BJ (cell line): ENCODE results near the gene MATN4. TPM values are rescaled to one million over a fixed set of nuclear protein-coding genes. Genes with fewer than 3 reads are reported as not detected.

Experiments used
- CTCF ChIA-PET: fragments of 350-600 bp; formaldehyde crosslinking; extraction: SDS; loops from one replicate; lab custom pipeline; 2021; ENCODE audit warnings: antibody characterized with exemption, inconsistent platforms; lab: Yijun Ruan, JAX
- POLR2A ChIA-PET: fragments of 300-600 bp; sonication (Branson Sonifier 250); formaldehyde crosslinking; extraction: SDS; loops from one replicate; lab custom pipeline; 2021; ENCODE audit warnings: antibody characterized with exemption; lab: Charles Lee
- DNase-seq: peaks from one replicate; pipeline ENCODE4 v3.0.0-alpha.2; 2011; ENCODE audit warnings: low read depth
- H3K27me3 ChIP-seq: 2 replicates; pipeline ENCODE4 v1.6.0; 2011; ENCODE audit warnings: low read length; ENCODE audit not compliant: control insufficient read depth, insufficient read depth
- H3K36me3 ChIP-seq: 2 replicates; pipeline ENCODE4 v1.5.1; 2011; ENCODE audit warnings: low read length; ENCODE audit not compliant: control insufficient read depth, insufficient read depth
- H3K4me3 ChIP-seq: 2 replicates; pipeline ENCODE4 v1.5.1; 2011; ENCODE audit warnings: low read depth, mild to moderate bottlenecking, control low read depth, low read length
- polyA plus RNA-seq: library from polyadenylated mRNA; depleted of rRNA; stranded (reverse); fragments of >200 nt; gene quantifications from 2 replicates; pipeline ENCODE4 v1.2.3, GENCODE V29; 2011
- TF ChIP-seq, protein P1 (sequence below): IDR thresholded peaks from 2 replicates; pipeline ENCODE4 v1.5.1; 2011; ENCODE audit warnings: low read depth, mild to moderate bottlenecking, control low read depth, inconsistent platforms, low read length, moderate library complexity; ENCODE audit not compliant: insufficient read depth

MATN4 gene
- polyA plus RNA-seq, 1 experiment: 0.06 TPM

GRCh38 chr20:45328451-45328850 lies 20.4 kb upstream of the MATN4 start:
- TF ChIP-seq, protein P1, sequence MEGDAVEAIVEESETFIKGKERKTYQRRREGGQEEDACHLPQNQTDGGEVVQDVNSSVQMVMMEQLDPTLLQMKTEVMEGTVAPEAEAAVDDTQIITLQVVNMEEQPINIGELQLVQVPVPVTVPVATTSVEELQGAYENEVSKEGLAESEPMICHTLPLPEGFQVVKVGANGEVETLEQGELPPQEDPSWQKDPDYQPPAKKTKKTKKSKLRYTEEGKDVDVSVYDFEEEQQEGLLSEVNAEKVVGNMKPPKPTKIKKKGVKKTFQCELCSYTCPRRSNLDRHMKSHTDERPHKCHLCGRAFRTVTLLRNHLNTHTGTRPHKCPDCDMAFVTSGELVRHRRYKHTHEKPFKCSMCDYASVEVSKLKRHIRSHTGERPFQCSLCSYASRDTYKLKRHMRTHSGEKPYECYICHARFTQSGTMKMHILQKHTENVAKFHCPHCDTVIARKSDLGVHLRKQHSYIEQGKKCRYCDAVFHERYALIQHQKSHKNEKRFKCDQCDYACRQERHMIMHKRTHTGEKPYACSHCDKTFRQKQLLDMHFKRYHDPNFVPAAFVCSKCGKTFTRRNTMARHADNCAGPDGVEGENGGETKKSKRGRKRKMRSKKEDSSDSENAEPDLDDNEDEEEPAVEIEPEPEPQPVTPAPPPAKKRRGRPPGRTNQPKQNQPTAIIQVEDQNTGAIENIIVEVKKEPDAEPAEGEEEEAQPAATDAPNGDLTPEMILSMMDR: no peak
- CTCF ChIA-PET: interaction anchor here (0.6 to 1.3 kb wide), 4 partner anchors 34 to 122 kb away, joined by 3 read pairs; partner anchors contain the start of gene SYS1
- Histone ChIP-seq H3K36me3 (peaks cover 50% of the 10 kb centered on the region), H3K27me3 (no peaks in the 10 kb centered on the region), H3K4me3 (no peak overlapping the region)
- POLR2A ChIA-PET: no interaction called here
- DNase-seq: no peak

DNA sequence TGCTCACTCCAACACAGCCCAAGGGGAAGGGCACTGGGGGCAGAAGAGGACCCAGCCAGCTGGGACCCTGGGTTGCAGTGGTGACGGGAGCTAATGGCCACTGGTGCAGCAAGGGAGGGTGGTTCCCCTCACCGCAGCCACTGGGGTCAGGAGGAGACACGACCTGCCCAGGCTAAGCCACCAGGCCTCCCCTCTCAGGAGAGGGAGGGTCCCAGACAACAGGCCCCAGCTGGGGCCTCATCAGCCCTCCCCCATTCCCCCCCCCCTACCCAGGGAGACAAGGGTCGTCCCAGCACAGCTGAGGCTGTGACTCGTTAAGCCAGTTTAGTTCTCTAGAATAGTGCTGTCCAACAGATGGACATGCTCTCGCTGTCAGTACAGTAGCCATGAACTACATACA lies 17.3 kb upstream of the MATN4 start:
- TF ChIP-seq, protein P1: no peak
- no peak for DNase-seq
- Histone ChIP-seq H3K4me3 (no peak overlapping the region), H3K36me3 (peaks cover 31% of the 10 kb centered on the region), H3K27me3 (no peaks in the 10 kb centered on the region)
- POLR2A ChIA-PET: no interaction called here
- CTCF ChIA-PET: interaction anchor here (0.6 to 2.5 kb wide), 5 partner anchors 10 to 112 kb away, joined by 3 to 16 read pairs (median 5); no protein-coding TSS in a partner anchor

- H3K36me3 ChIP-seq: peaks cover 20% of the 10 kb centered on the region
- ChIA-PET POLR2A (no interaction called here), CTCF (interaction anchor here (1.1 to 9.3 kb wide), 12 partner anchors 9 to 447 kb away, joined by 3 to 193 read pairs (median 5); partner anchors contain the start of gene SYS1)
- DNase-seq: no peak
- TF ChIP-seq, protein P1: no peak
- no peak overlapping the region for H3K4me3 ChIP-seq
- no peaks in the 10 kb centered on the region for H3K27me3 ChIP-seq
Observed at GRCh38 chr20:45323731-45324130, 15.6 kb upstream of the MATN4 start.

DNA sequence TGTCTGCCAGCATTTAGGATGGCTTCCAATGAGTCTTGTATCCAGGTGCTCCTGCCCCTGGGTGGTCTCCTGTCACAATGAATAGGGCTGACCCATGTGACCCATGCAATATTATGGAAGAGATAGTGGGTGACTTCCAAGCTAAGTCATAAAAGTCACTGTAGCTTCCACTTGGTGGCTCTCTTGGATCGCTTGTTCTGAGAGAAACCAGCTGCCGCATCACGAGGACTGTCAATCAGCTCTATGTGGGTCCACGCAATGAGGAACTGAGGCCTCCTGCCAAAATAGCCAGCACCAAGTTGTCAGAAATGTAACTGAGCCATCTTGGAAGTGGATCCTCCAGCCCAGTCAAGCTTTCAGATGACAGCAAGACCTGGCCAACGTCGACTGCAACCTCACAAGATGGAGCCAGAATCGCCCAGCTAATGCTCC lies 14.9 kb upstream of the MATN4 start:
- CTCF ChIA-PET: interaction anchor here (0.6 to 9.3 kb wide), 17 partner anchors 9 to 448 kb away, joined by 3 to 193 read pairs (median 4); partner anchors contain the start of gene SYS1
- peaks cover 16% of the 10 kb centered on the region for H3K36me3 ChIP-seq
- TF ChIP-seq, protein P1: no peak
- no peak overlapping the region for H3K4me3 ChIP-seq
- 0 out of 2 replicates have a peak, but pooled peaks cover 1% of the 10 kb centered on the region for H3K27me3 ChIP-seq
- no peak for DNase-seq
- POLR2A ChIA-PET: no interaction called here

DNA sequence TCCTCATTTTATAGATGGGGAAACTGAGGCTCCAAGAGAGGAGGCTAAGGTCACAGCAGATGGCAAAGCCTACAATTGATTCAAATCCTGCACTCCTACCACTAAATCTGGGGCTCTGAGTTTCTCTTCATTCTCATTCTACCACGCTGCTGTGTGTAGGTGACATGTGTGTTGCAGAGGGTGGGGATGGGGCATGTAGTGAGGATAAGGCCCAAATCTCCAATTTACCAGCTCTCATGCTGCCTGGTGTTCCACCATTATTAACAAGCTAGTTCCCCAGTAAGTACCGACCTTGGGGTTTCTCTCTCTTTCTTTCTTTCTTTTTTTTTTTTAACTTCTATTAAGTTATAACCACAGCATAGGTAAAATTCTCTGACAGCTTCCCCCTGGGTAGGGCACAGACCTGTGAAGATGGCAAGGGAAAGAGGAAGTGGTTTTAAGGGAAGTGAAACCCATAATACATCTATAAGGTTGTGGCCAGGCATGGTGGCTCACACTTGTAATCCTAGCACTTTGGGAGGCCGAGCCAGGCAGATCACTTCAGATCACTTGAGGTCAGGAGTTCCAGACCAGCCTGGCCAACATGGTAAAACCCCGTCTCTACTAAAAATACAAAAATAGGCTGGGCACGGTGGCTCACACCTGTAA lies 13.0 kb upstream of the MATN4 start:
- Histone ChIP-seq H3K27me3 (peaks cover 13% of the 10 kb centered on the region), H3K4me3 (no peak overlapping the region), H3K36me3 (peaks cover 7% of the 10 kb centered on the region)
- no peak for DNase-seq
- TF ChIP-seq, protein P1: no peak
- ChIA-PET CTCF (interaction anchor here (0.8 to 9.3 kb wide), 16 partner anchors 9 to 450 kb away, joined by 3 to 193 read pairs (median 4); partner anchors contain the start of genes PIGT, SDC4 and SYS1), POLR2A (no interaction called here)
